ENCODE data around the gene OGG1. TPM values are rescaled to one million over a fixed set of nuclear protein-coding genes. Genes with fewer than 3 reads are reported as not detected.

OGG1 gene
- total RNA-seq, 1 donor from 2014 or later: 34.8 TPM

DNA sequence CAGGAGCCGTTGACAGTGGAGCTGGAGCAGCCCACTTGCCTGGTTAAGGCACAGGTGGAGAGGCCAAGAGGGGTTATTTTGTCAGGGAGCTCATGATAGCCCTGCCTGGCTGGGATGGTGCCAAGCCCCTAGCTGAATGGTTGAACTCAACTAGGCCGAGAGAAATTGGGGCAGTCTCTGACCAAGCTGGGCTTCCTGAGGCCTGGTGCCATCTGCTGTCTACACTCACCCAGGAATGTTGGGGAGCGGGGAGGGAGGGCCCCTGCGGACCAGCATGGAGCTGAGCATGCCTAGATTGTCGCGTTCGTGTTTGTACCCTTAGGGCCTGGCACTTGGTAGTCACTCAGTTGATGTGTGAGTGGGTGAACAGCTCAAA, 17.0 kb upstream of the OGG1 start:
- no peak for DNase-seq (ENCODE audit: extremely low spot score, unreplicated experiment)
- Mint-ChIP-seq H3K4me1 (ENCODE audit: unreplicated experiment) (peaks cover 27% of the 10 kb centered on the region), H3K36me3 (ENCODE audit: unreplicated experiment) (peaks cover 16% of the 10 kb centered on the region), H3K27me3 (ENCODE audit: unreplicated experiment) (peaks cover 2% of the 10 kb centered on the region), H3K9me3 (ENCODE audit: unreplicated experiment) (no peaks in the 10 kb centered on the region), H3K4me3 (ENCODE audit: unreplicated experiment) (peak overlapping the region; percentile 80), H3K27ac (ENCODE audit: unreplicated experiment) (peak overlapping the region; percentile 50)
- TF ChIP-seq, protein P1, sequence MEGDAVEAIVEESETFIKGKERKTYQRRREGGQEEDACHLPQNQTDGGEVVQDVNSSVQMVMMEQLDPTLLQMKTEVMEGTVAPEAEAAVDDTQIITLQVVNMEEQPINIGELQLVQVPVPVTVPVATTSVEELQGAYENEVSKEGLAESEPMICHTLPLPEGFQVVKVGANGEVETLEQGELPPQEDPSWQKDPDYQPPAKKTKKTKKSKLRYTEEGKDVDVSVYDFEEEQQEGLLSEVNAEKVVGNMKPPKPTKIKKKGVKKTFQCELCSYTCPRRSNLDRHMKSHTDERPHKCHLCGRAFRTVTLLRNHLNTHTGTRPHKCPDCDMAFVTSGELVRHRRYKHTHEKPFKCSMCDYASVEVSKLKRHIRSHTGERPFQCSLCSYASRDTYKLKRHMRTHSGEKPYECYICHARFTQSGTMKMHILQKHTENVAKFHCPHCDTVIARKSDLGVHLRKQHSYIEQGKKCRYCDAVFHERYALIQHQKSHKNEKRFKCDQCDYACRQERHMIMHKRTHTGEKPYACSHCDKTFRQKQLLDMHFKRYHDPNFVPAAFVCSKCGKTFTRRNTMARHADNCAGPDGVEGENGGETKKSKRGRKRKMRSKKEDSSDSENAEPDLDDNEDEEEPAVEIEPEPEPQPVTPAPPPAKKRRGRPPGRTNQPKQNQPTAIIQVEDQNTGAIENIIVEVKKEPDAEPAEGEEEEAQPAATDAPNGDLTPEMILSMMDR (IDR thresholded peaks at IDR 0.05): no peak

DNA sequence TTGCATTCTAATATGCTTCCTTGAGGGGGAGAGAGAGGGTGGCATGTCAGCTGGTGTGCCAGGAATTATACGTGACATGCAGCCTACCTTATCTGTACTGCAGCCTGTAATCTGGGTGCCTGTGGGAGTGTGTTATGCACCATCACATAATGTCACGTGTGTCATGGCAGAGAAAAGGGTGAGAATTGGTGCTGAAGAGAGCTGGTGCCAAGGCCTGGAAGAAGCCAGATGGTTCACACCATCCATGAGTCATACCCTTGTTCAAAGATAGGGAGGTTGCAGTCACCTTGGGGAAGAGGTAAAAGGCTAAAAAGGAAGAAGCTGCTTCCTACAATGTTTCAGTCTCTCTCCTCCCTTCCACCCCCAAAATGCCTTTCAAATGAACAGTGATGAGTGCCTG, 12.9 kb upstream of the OGG1 start:
- Mint-ChIP-seq H3K27me3 (ENCODE audit: unreplicated experiment) (no peaks in the 10 kb centered on the region), H3K9me3 (ENCODE audit: unreplicated experiment) (no peaks in the 10 kb centered on the region), H3K36me3 (ENCODE audit: unreplicated experiment) (peaks cover 46% of the 10 kb centered on the region), H3K4me3 (ENCODE audit: unreplicated experiment) (no peak overlapping the region), H3K4me1 (ENCODE audit: unreplicated experiment) (peaks cover 17% of the 10 kb centered on the region), H3K27ac (ENCODE audit: unreplicated experiment) (no peak overlapping the region)
- DNase-seq (ENCODE audit: extremely low spot score, unreplicated experiment): no peak
- TF ChIP-seq, protein P1 (IDR thresholded peaks at IDR 0.05): no peak

DNA sequence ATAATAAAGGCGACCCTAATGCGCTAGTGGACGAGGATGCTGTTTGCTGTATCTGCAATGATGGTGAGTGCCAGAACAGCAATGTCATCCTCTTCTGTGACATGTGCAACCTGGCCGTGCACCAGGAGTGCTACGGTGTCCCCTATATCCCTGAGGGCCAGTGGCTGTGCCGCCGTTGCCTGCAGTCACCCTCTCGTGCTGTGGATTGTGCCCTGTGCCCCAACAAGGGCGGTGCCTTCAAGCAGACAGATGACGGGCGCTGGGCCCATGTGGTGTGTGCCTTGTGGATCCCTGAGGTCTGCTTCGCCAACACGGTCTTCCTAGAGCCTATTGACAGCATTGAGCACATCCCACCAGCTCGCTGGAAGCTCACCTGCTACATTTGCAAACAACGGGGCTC, 10.6 kb upstream of the OGG1 start:
- H3K36me3 Mint-ChIP-seq (ENCODE audit: unreplicated experiment): peaks cover 57% of the 10 kb centered on the region
- H3K4me3 Mint-ChIP-seq (ENCODE audit: unreplicated experiment): no peak overlapping the region
- no peaks in the 10 kb centered on the region for H3K4me1 Mint-ChIP-seq (ENCODE audit: unreplicated experiment)
- DNase-seq (ENCODE audit: extremely low spot score, unreplicated experiment): no peak
- H3K27ac Mint-ChIP-seq (ENCODE audit: unreplicated experiment): no peak overlapping the region
- TF ChIP-seq, protein P1 (IDR thresholded peaks at IDR 0.05): no peak
- no peaks in the 10 kb centered on the region for H3K9me3 Mint-ChIP-seq (ENCODE audit: unreplicated experiment)
- H3K27me3 Mint-ChIP-seq (ENCODE audit: unreplicated experiment): no peaks in the 10 kb centered on the region

DNA sequence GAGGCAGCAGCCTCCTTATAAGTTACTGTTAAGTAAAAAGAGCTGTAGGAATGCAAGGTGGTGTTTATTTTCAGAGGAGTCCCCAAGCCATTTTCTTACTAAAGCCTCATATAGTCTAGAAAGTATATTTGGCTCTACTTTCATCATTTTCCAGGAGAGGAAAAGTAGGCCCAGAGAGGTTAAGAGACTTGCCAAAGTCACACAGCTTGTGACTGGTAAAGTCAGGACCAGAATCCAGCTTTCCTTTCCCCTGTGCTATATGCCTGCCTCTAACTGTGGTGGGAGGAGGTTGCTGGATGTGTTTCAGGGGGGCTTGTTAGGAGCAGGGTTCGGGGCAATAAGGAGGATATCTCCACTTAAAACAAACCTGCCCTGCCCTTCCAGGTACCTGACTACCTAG, 7.2 kb upstream of the OGG1 start:
- no peak for DNase-seq (ENCODE audit: extremely low spot score, unreplicated experiment)
- no peaks in the 10 kb centered on the region for H3K9me3 Mint-ChIP-seq (ENCODE audit: unreplicated experiment)
- H3K36me3 Mint-ChIP-seq (ENCODE audit: unreplicated experiment): peaks cover 63% of the 10 kb centered on the region
- TF ChIP-seq, protein P1 (IDR thresholded peaks at IDR 0.05): no peak
- H3K4me3 Mint-ChIP-seq (ENCODE audit: unreplicated experiment): no peak overlapping the region
- no peaks in the 10 kb centered on the region for H3K27me3 Mint-ChIP-seq (ENCODE audit: unreplicated experiment)
- peaks cover 2% of the 10 kb centered on the region for H3K4me1 Mint-ChIP-seq (ENCODE audit: unreplicated experiment)
- no peak overlapping the region for H3K27ac Mint-ChIP-seq (ENCODE audit: unreplicated experiment)

DNA sequence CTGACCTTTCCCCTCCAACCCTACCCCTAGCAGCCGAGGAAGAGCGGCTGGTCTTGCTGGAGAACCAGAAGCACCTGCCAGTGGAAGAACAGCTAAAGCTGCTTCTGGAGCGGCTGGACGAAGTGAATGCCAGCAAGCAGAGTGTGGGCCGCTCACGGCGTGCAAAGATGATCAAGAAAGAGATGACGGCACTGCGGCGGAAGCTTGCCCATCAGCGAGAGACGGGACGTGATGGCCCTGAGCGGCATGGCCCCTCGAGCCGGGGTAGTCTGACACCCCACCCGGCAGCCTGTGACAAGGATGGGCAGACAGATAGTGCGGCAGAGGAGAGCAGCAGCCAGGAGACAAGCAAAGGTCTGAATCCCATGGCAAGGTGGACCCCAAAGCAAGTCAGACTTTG, 6.2 kb upstream of the OGG1 start:
- no peaks in the 10 kb centered on the region for H3K9me3 Mint-ChIP-seq (ENCODE audit: unreplicated experiment)
- no peak for DNase-seq (ENCODE audit: extremely low spot score, unreplicated experiment)
- no peak overlapping the region for H3K27ac Mint-ChIP-seq (ENCODE audit: unreplicated experiment)
- peaks cover 2% of the 10 kb centered on the region for H3K4me1 Mint-ChIP-seq (ENCODE audit: unreplicated experiment)
- no peaks in the 10 kb centered on the region for H3K27me3 Mint-ChIP-seq (ENCODE audit: unreplicated experiment)
- peaks cover 64% of the 10 kb centered on the region for H3K36me3 Mint-ChIP-seq (ENCODE audit: unreplicated experiment)
- TF ChIP-seq, protein P1 (IDR thresholded peaks at IDR 0.05): no peak
- no peak overlapping the region for H3K4me3 Mint-ChIP-seq (ENCODE audit: unreplicated experiment)

Measured in osteocyte (in vitro differentiated cells).